B cell (primary cell): ENCODE results near the gene NUPR1. TPM values are rescaled to one million over a fixed set of nuclear protein-coding genes. Genes with fewer than 3 reads are reported as not detected.

Source experiments
- ATAC-seq: fragments of 200-7000 bp; cut with Tn5 transposase; one replicate; pipeline ENCODE4 v1.10.0; 2021; ENCODE audit warnings: low read depth, mild to moderate bottlenecking, moderate number of reproducible peaks, moderate library complexity
- CTCF ChIA-PET: fragments of 350-600 bp; sonication (Branson Sonifier 250); formaldehyde crosslinking; loops from one replicate; lab custom pipeline; 2021; ENCODE audit warnings: antibody characterized with exemption, inconsistent platforms; lab: Charles Lee
- POLR2A ChIA-PET: fragments of 350-600 bp; sonication (Branson Sonifier 250); formaldehyde crosslinking; loops from one replicate; lab custom pipeline; 2021; ENCODE audit warnings: antibody characterized with exemption; lab: Charles Lee
- DNase-seq: peaks from one replicate; pipeline ENCODE4 v3.0.0; 2013
- H2AFZ ChIP-seq: 2 replicates; pipeline ENCODE4 v1.6.1; 2012; ENCODE audit warnings: mild to moderate bottlenecking, low read depth, low read length; ENCODE audit not compliant: insufficient read depth, poor library complexity, severe bottlenecking
- H3K27ac ChIP-seq, 2 donors: 1 replicate in 1 of 2; 2 replicates in 1 of 2; pipeline ENCODE4 v1.5.1; 2012 to 2013; ENCODE audit warnings: low read length in 2 of 2, mild to moderate bottlenecking in 2 of 2, moderate library complexity in 1 of 2
- H3K27me3 ChIP-seq, 4 experiments: fragments of 200-600 bp in 1 of 4; sonication (generic) in 1 of 4; replicated peaks in 1 of 4; 1 replicate in 2 of 4; 2 replicates in 2 of 4; pipeline versions ENCODE4 v1.6.1 to v1.7.0; 2013 to 2016; ENCODE audit warnings: low read length in 3 of 4, mild to moderate bottlenecking in 2 of 4, mixed read lengths in 1 of 4, moderate library complexity in 1 of 4; ENCODE audit not compliant: insufficient read depth in 4 of 4, control insufficient read depth in 3 of 4; ENCODE audit errors: control extremely low read depth in 1 of 4
- H3K36me3 ChIP-seq, 2 experiments: replicated peaks in 1 of 2; 1 replicate in 1 of 2; 2 replicates in 1 of 2; pipeline versions ENCODE4 v1.6.1 to v1.7.1; 2013; ENCODE audit warnings: low read length in 1 of 2; ENCODE audit not compliant: insufficient read depth in 2 of 2, control insufficient read depth in 1 of 2; ENCODE audit errors: control extremely low read depth in 1 of 2, extremely low read depth in 1 of 2
- H3K4me1 ChIP-seq, 2 donors: fragments of 200-600 bp in 1 of 2; sonication (generic) in 1 of 2; 1 replicate in 1 of 2; 2 replicates in 1 of 2; pipeline versions ENCODE4 v1.5.1 to v1.6.1; 2013 to 2017; ENCODE audit warnings: low read length in 2 of 2; ENCODE audit not compliant: control insufficient read depth in 2 of 2, insufficient read depth in 2 of 2
- H3K4me2 ChIP-seq: replicated peaks from 2 replicates; pipeline ENCODE3; 2012; ENCODE audit warnings: mild to moderate bottlenecking, low read depth, low read length; ENCODE audit not compliant: poor library complexity, severe bottlenecking
- H3K4me3 ChIP-seq, 5 experiments: fragments of 200-600 bp in 1 of 5; sonication (generic) in 1 of 5; 1 replicate in 3 of 5; 2 replicates in 2 of 5; pipeline versions ENCODE4 v1.5.1 to v1.7.0; 2011 to 2016; ENCODE audit warnings: low read length in 4 of 5, mild to moderate bottlenecking in 4 of 5, low read depth in 2 of 5, control low read depth in 1 of 5, moderate library complexity in 1 of 5; ENCODE audit not compliant: insufficient read depth in 1 of 5; ENCODE audit errors: control extremely low read depth in 1 of 5, extremely low read depth in 1 of 5
- H3K79me2 ChIP-seq: fragments of 200-600 bp; sonication (generic); one replicate; pipeline ENCODE4 v1.6.0; 2016; ENCODE audit warnings: low read length; ENCODE audit not compliant: control insufficient read depth, insufficient read depth
- H3K9ac ChIP-seq: fragments of 200-600 bp; sonication (generic); 2 replicates; pipeline ENCODE4 v1.6.1; 2017; ENCODE audit warnings: mild to moderate bottlenecking, low read length, moderate library complexity
- H3K9me3 ChIP-seq, 3 donors: one replicate each; pipeline versions ENCODE4 v1.6.1 to v1.7.1; 2013; ENCODE audit warnings: low read length in 2 of 3; ENCODE audit not compliant: control insufficient read depth in 2 of 3, insufficient read depth in 1 of 3; ENCODE audit errors: control extremely low read depth in 1 of 3
- H4K20me1 ChIP-seq: 2 replicates; pipeline ENCODE4 v1.6.0; 2012; ENCODE audit warnings: mild to moderate bottlenecking, low read length; ENCODE audit not compliant: insufficient read depth, control insufficient read depth, poor library complexity, severe bottlenecking
- H3K27ac Mint-ChIP-seq: one replicate; pipeline ENCODE4 v1.8.0; 2021; ENCODE audit warnings: mixed read lengths
- H3K27me3 Mint-ChIP-seq: one replicate; pipeline ENCODE4 v1.8.0; 2021; ENCODE audit warnings: mixed read lengths
- H3K4me1 Mint-ChIP-seq: one replicate; pipeline ENCODE4 v1.8.0; 2021; ENCODE audit warnings: mixed read lengths
- H3K4me3 Mint-ChIP-seq: one replicate; pipeline ENCODE4 v1.8.0; 2021; ENCODE audit warnings: mixed read lengths
- H3K9me3 Mint-ChIP-seq: one replicate; pipeline ENCODE4 v1.8.0; 2022; ENCODE audit warnings: mixed read lengths; ENCODE audit not compliant: insufficient read depth
- CTCF ChIP-seq: fragments of 200-600 bp; IDR thresholded peaks from one replicate; pipeline ENCODE4 v1.8.0; 2022; ENCODE audit warnings: antibody characterized with exemption, mild to moderate bottlenecking
- EZH2 ChIP-seq: IDR thresholded peaks from 2 replicates; pipeline ENCODE4 v1.6.1; 2012; ENCODE audit warnings: borderline replicate concordance, low read depth, mild to moderate bottlenecking, moderate library complexity, low read length; ENCODE audit not compliant: insufficient read depth, poor library complexity, severe bottlenecking
- WGBS: methylation state at CpG from one replicate; pipeline ENCODE4 v1.1.5; 2013; ENCODE audit warnings: missing lambda C conversion rate; ENCODE audit not compliant: insufficient coverage; 5-methylcytosine and 5-hydroxymethylcytosine counted together
- intact Hi-C: fragments of 100-400 bp; cut with micrococcal nuclease; formaldehyde crosslinking; loops from one replicate; pipeline ENCODE4 v1.10.0; 2022
- polyA plus RNA-seq: library from polyadenylated mRNA; depleted of rRNA; stranded (reverse); fragments of >200 nt; gene quantifications from 2 replicates; pipeline ENCODE4 v1.2.3, GENCODE V29; 2012
- total RNA-seq, 2 donors: library from RNA; stranded (reverse); fragments of 120-200 nt in 1 of 2; gene quantifications; 1 replicate in 1 of 2; 2 replicates in 1 of 2; pipeline versions ENCODE4 v1.2.3 to v1.2.4, GENCODE V29; 2013 to 2022

The NUPR1 gene
- total and polyA plus RNA-seq, 2 donors (not counting 1 experiment from before 2014, with no cell fraction given): not detected

GRCh38 chr16:28549301-28549899 lies 10.6 kb upstream of the NUPR1 start:
- Histone ChIP-seq H3K4me1 (peaks cover 5 to 8% of the 10 kb centered on the region in 2 donors), H3K36me3 (no peaks in the 10 kb centered on the region), H3K79me2 (peaks cover under 1% of the 10 kb centered on the region), H4K20me1 (peaks cover 2% of the 10 kb centered on the region), H3K9ac (no peak overlapping the region), H3K9me3 (no peaks in the 10 kb centered on the region), H3K4me3 (no peak overlapping the region), H3K27ac (no peak overlapping the region), H2AFZ (peak overlapping the region; percentile 22), H3K27me3 (no peaks in the 10 kb centered on the region), H3K4me2 (no peak overlapping the region)
- ATAC-seq (no peak), DNase-seq (peak; percentile 35)
- Mint-ChIP-seq H3K27ac (no peak overlapping the region), H3K27me3 (peaks cover 14% of the 10 kb centered on the region), H3K9me3 (no peaks in the 10 kb centered on the region), H3K4me3 (no peak overlapping the region), H3K4me1 (peaks cover 8% of the 10 kb centered on the region)
- 37% methylated on average over 2 of the region's 11 CpGs for WGBS
- intact Hi-C loops: no loop called here
- POLR2A ChIA-PET: no interaction called here
- TF ChIP-seq CTCF (peak; percentile 25), EZH2 (no peak)
- CTCF ChIA-PET: interaction anchor here (0.6 kb wide), 1 partner anchor 73 kb away, joined by 3 read pairs; no protein-coding TSS in a partner anchor

GRCh38 chr16:28548306-28548802 lies 9.6 kb upstream of the NUPR1 start:
- Histone ChIP-seq H3K4me2 (no peak overlapping the region), H4K20me1 (no peaks in the 10 kb centered on the region), H3K4me3 (no peak overlapping the region), H2AFZ (no peak overlapping the region), H3K79me2 (no peaks in the 10 kb centered on the region), H3K27ac (no peak overlapping the region), H3K9me3 (no peaks in the 10 kb centered on the region), H3K9ac (no peak overlapping the region), H3K4me1 (peaks cover 3% of the 10 kb centered on the region in 2 donors), H3K36me3 (no peaks in the 10 kb centered on the region), H3K27me3 (peaks cover 0 to 3% (median 0%) of the 10 kb centered on the region in 4 experiments)
- TF ChIP-seq CTCF (no peak), EZH2 (no peak)
- DNase-seq (no peak), ATAC-seq (no peak)
- H3K4me3 Mint-ChIP-seq: no peak overlapping the region
- no peaks in the 10 kb centered on the region for H3K9me3 Mint-ChIP-seq
- CTCF ChIA-PET: no interaction called here
- intact Hi-C loops: no loop called here
- peaks cover 3% of the 10 kb centered on the region for H3K4me1 Mint-ChIP-seq
- H3K27me3 Mint-ChIP-seq: peaks cover 14% of the 10 kb centered on the region
- H3K27ac Mint-ChIP-seq: no peak overlapping the region
- POLR2A ChIA-PET: no interaction called here
- 82% methylated on average over 7 of the region's 14 CpGs for WGBS
